GM18868 (cell line): ENCODE measurements around the gene KLF9.

ENCODE experiments used
- ATAC-seq: cut with Tn5 transposase; IDR thresholded peaks from one replicate; pipeline ENCODE4 v1.9.1; 2021; ENCODE audit warnings: mild to moderate bottlenecking, moderate library complexity; ENCODE audit not compliant: unreplicated experiment

The KLF9 gene

GRCh38 chr9:70413799-70414775 lies at the start of gene KLF9:
Gene KLF9 (minus strand): TSS chr9:70414657. CDS start chr9:70413363, 1,294 bp downstream.
- peak; percentile 65 for ATAC-seq

GRCh38 chr9:70463877-70464276 lies 49.4 kb upstream of the KLF9 start:
- no peak for ATAC-seq

- ATAC-seq, result no peak
Measured at GRCh38 chr9:70462300-70462699, 47.8 kb upstream of the KLF9 start.

- ATAC-seq, result no peak
Measured at GRCh38 chr9:70457235-70457634, 42.8 kb upstream of the KLF9 start.

- ATAC-seq, result no peak
Measured at GRCh38 chr9:70455993-70456704, 41.7 kb upstream of the KLF9 start.

GRCh38 chr9:70452365-70452764 lies 37.9 kb upstream of the KLF9 start:
- ATAC-seq, result no peak

GRCh38 chr9:70451765-70452164 lies 37.3 kb upstream of the KLF9 start:
- ATAC-seq, result no peak

GRCh38 chr9:70450738-70451137 lies 36.3 kb upstream of the KLF9 start:
- ATAC-seq, result no peak

GRCh38 chr9:70449461-70449860 lies 35.0 kb upstream of the KLF9 start:
- ATAC-seq, result no peak

GRCh38 chr9:70448919-70449318 lies 34.5 kb upstream of the KLF9 start:
- no peak for ATAC-seq

GRCh38 chr9:70444904-70445303 lies 30.4 kb upstream of the KLF9 start:
- ATAC-seq, result no peak

GRCh38 chr9:70442328-70442848 lies 27.9 kb upstream of the KLF9 start:
- no peak for ATAC-seq

GRCh38 chr9:70441622-70442021 lies 27.2 kb upstream of the KLF9 start:
- no peak for ATAC-seq

- no peak for ATAC-seq
Measured at GRCh38 chr9:70439991-70440706, 25.7 kb upstream of the KLF9 start.

- no peak for ATAC-seq
Measured at GRCh38 chr9:70438341-70438928, 24.0 kb upstream of the KLF9 start.

- no peak for ATAC-seq
Measured at GRCh38 chr9:70435948-70436347, 21.5 kb upstream of the KLF9 start.

GRCh38 chr9:70429899-70430298 lies 15.4 kb upstream of the KLF9 start:
- no peak for ATAC-seq

- no peak for ATAC-seq
Measured at GRCh38 chr9:70428781-70429180, 14.3 kb upstream of the KLF9 start.

GRCh38 chr9:70427161-70427945 lies 12.9 kb upstream of the KLF9 start:
- no peak for ATAC-seq

GRCh38 chr9:70425192-70425591 lies 10.7 kb upstream of the KLF9 start:
- no peak for ATAC-seq
